Measurements from ENCODE around the gene CXorf65.

CXorf65 gene

DNA sequence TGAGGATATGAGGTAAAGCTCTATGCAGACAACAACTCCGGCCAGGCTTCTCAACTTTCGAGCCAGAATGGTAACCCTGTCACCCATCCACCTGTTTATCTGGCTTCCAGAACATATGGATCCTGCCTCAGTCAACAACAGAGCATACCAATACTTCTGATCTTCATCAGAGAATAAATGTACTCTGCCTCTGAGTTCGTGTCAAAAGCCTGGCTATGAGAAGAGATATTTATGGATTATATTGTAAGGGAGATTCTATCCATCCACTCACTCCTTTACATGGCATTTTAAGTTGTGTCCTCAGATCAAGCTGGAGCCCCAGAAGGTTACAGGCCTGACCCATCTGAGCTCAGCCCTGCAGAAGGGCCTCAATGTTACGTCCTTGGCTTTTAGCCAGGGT lies 20.6 kb downstream of the CXorf65 start:
- TF ChIP-seq, protein P1, sequence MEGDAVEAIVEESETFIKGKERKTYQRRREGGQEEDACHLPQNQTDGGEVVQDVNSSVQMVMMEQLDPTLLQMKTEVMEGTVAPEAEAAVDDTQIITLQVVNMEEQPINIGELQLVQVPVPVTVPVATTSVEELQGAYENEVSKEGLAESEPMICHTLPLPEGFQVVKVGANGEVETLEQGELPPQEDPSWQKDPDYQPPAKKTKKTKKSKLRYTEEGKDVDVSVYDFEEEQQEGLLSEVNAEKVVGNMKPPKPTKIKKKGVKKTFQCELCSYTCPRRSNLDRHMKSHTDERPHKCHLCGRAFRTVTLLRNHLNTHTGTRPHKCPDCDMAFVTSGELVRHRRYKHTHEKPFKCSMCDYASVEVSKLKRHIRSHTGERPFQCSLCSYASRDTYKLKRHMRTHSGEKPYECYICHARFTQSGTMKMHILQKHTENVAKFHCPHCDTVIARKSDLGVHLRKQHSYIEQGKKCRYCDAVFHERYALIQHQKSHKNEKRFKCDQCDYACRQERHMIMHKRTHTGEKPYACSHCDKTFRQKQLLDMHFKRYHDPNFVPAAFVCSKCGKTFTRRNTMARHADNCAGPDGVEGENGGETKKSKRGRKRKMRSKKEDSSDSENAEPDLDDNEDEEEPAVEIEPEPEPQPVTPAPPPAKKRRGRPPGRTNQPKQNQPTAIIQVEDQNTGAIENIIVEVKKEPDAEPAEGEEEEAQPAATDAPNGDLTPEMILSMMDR (IDR thresholded peaks at IDR 0.05; ENCODE audit: borderline replicate concordance, insufficient read depth, low read depth, low read length) = no peak

DNA sequence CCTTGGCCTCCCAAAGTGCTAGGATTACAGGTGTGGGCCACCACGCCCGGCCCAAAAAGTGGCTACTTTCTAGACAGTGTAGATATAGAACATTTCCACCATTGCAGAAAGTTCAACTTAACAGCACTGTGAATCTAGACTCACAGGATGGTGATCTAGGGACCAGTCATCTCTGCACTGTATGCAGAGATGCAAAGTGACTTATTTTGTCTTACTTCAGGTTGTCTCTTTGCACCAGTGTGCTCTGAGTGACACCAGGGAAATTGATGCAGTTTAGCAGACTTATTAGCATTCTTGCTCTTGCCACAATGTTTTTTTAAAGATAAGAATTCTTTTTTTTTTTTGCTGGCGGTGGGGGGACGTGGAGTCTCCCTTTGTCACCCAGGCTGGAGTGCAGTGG lies 23.7 kb downstream of the CXorf65 start:
- no peak overlapping the region for H3K4me3 ChIP-seq (ENCODE audit: low read depth, low read length)
- TF ChIP-seq, protein P1 (IDR thresholded peaks at IDR 0.05; ENCODE audit: borderline replicate concordance, insufficient read depth, low read depth, low read length) = no peak

More for the DNA sequence above, 20.6 kb downstream of the CXorf65 start:
- no peak overlapping the region for H3K4me3 ChIP-seq (ENCODE audit: low read depth, low read length)

DNA sequence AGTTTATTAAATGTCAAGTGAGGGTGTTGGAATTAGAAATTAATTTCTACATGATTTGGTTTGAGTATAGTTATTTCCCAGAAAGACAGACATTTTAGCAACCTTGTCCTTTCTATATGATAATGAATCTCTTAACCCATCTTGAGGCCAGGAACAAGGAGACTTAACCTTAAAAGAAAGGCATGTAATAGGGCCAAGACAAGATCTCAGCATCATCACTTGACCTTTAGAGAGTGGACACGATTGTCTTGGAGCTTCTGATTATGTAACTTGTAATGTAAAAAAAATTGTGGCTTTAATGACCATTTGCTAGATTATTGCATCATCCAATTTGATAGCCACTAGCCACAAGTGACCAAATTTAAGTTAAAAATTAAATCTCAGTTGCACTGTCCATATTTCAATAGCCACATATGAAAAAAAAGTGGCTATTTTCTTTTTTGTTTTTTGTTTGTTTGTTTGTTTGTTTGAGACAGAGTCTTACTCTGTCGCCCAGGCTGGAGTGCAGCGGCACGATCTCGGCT lies 24.4 kb downstream of the CXorf65 start:
- TF ChIP-seq, protein P1 (IDR thresholded peaks at IDR 0.05; ENCODE audit: borderline replicate concordance, insufficient read depth, low read depth, low read length) = no peak
- H3K4me3 ChIP-seq (ENCODE audit: low read depth, low read length) = no peak overlapping the region

DNA sequence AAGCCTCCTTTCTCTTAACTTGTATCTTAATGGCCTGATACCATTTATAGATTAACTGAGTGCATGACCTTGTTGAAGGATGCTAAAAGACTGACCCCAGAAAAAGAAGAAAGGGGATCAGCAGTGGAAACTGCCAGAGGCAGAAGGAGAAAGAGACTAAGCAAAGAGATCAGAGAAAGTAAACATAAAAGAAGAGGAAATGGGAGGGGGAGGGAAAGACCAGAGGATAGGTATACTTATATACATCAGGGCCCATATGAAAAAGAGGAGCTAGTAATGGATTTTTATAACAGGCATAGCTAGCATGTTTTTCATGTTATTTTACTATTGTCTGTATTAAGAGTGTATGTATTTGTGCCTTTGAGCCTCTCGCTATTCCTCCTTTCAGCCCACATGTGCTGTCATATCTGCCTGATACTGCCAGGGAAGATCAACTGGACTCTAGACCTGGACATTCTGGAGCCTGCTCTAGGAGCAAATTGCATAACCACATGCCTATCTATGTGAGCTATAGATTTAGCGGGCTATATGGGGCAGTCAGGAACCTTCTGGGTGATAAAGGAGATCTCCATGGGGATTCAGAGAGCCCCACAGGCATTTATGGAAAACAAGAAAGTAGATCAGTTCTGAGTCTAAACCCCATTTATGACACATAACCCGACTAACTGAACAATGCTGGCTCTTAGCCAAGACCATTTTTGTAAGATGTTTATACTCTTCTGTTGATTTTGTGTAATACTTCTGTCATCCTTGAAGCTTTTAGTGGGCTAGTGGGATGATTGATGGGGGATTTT lies 25.0 kb downstream of the CXorf65 start:
- no peak overlapping the region for H3K4me3 ChIP-seq (ENCODE audit: low read depth, low read length)
- TF ChIP-seq, protein P1 (IDR thresholded peaks at IDR 0.05; ENCODE audit: borderline replicate concordance, insufficient read depth, low read depth, low read length) = no peak

DNA sequence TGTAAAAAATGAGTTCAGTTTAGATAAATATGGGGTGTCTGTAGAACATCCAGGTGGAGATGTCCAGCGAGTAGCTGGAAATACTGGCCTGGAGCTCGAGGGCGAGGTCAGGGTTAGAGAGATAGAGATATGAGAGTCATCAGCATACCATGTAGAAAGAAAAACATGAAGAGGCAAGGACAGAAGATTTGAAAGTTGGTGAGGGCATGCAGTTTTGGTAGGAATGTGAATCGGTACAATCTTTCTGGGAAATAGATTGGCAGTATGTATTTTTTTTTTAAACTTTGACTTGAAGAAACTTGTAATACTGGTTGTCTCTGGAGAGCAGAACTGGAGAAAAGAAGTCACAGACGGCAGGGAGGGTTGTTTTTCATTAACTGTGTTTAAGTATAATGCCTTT lies 36.0 kb downstream of the CXorf65 start:
- TF ChIP-seq, protein P1 (IDR thresholded peaks at IDR 0.05; ENCODE audit: borderline replicate concordance, insufficient read depth, low read depth, low read length) = no peak
- no peak overlapping the region for H3K4me3 ChIP-seq (ENCODE audit: low read depth, low read length)

DNA sequence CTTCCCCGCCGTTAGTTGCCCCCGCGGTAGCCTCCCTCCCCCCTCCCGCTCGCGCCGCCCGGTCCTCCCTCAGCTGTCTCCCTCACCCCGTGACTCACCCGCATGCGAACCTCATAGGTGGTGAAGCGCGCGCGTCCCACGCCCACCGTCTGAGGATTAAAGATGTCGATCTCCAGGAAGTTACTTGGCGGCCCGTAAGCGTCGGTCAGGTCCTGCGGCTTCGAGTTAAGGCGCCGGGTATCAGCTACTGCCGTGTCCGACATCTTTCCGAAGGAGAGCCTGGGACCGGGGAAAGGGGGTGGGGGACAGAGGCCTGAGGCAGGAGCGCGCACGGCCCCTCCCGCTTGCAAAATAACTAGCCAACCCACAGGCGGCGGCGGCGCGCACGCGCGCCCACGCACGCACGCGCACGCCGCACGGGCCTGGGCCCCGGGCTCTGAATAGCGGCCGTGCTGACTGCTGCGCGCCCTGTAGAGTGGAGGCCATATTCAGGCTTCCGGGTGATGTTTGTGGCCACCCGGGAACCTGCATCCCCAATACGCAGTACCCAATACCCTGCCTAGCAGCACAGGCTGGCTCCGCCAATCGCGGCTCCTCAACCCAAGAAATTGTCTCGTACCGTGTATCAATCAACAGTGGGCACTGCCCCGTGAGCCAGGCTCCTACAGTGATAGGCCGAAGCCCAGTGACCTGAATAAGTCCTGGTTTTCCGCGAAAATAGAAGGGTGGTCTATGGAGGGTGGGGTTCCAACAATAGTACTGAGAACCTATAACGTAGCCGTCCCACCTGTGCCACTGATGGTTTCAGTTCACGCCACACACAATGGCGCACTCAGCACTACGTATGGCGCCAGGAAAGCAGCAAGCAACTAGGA lies 38.3 kb downstream of the CXorf65 start, which contains the start of gene SNX12:
Gene SNX12, minus strand, starts transcription at position 291 of the 875 bp plus-strand sequence. Its CDS starts 28 bp downstream, at position 263.
- H3K4me3 ChIP-seq (ENCODE audit: low read depth, low read length) = peak within 1 kb of the TSS; percentile 76
- TF ChIP-seq, protein P1 (IDR thresholded peaks at IDR 0.05; ENCODE audit: borderline replicate concordance, insufficient read depth, low read depth, low read length) = no peak

Data from GM12875 (cell line).